ENCODE results near the gene COX20. TPM values are rescaled to one million over a fixed set of nuclear protein-coding genes. Genes with fewer than 3 reads are reported as not detected.

The COX20 gene
- total and polyA plus RNA-seq, 2 donors from 2014 or later: 45.4 to 171 TPM

- no peak overlapping the region for H3K9ac ChIP-seq (ENCODE audit: low read length in 3 of 3)
- intact Hi-C loops (cut with DNase I): no loop called here
- DNase-seq: no peak
- H3K9me3 ChIP-seq (ENCODE audit: control insufficient read depth in 2 of 3, insufficient read depth in 1 of 3, low read length in 3 of 3): no peaks in the 10 kb centered on the region
- no peak for FAIRE-seq
- H3K27me3 ChIP-seq (ENCODE audit: control insufficient read depth, insufficient read depth, low read length): no peaks in the 10 kb centered on the region
- no peak overlapping the region for H3K4me3 ChIP-seq (ENCODE audit: low read length in 3 of 3)
- H3K4me1 ChIP-seq (ENCODE audit: control insufficient read depth in 2 of 3, insufficient read depth in 2 of 3, low read depth in 1 of 3, low read length in 3 of 3): no peaks in the 10 kb centered on the region
- H3K36me3 ChIP-seq (ENCODE audit: control insufficient read depth in 2 of 3, insufficient read depth in 3 of 3, low read length in 3 of 3): no peaks in the 10 kb centered on the region
- H3K27ac ChIP-seq (ENCODE audit: low read depth in 2 of 2, low read length in 2 of 2): no peak overlapping the region
- no peak for TF ChIP-seq CTCF (IDR thresholded peaks at IDR 0.05; ENCODE audit: borderline replicate concordance, extremely low read depth, insufficient read depth)
Measured at GRCh38 chr1:244815600-244816099, 19.8 kb upstream of the COX20 start.

- no peak for TF ChIP-seq CTCF (IDR thresholded peaks at IDR 0.05; ENCODE audit: borderline replicate concordance, extremely low read depth, insufficient read depth)
- Histone ChIP-seq H3K36me3 (ENCODE audit: control insufficient read depth in 2 of 3, insufficient read depth in 3 of 3, low read length in 3 of 3) (no peaks in the 10 kb centered on the region), H3K4me1 (ENCODE audit: control insufficient read depth in 2 of 3, insufficient read depth in 2 of 3, low read depth in 1 of 3, low read length in 3 of 3) (no peaks in the 10 kb centered on the region), H3K4me3 (ENCODE audit: low read length in 3 of 3) (no peak overlapping the region), H3K9me3 (ENCODE audit: control insufficient read depth in 2 of 3, insufficient read depth in 1 of 3, low read length in 3 of 3) (no peaks in the 10 kb centered on the region), H3K9ac (ENCODE audit: low read length in 3 of 3) (no peak overlapping the region), H3K27me3 (ENCODE audit: control insufficient read depth, insufficient read depth, low read length) (no peaks in the 10 kb centered on the region), H3K27ac (ENCODE audit: low read depth in 2 of 2, low read length in 2 of 2) (no peak overlapping the region)
- FAIRE-seq (no peak), DNase-seq (no peak)
- intact Hi-C loops (cut with DNase I): no loop called here
Measured at GRCh38 chr1:244817415-244817894, 18.0 kb upstream of the COX20 start.

GRCh38 chr1:244820131-244820530 is 15.3 kb upstream of the COX20 start:
- no peak for TF ChIP-seq CTCF (IDR thresholded peaks at IDR 0.05; ENCODE audit: borderline replicate concordance, extremely low read depth, insufficient read depth)
- FAIRE-seq: no peak
- Histone ChIP-seq H3K27ac (ENCODE audit: low read depth in 2 of 2, low read length in 2 of 2) (no peak overlapping the region), H3K9ac (ENCODE audit: low read length in 3 of 3) (no peak overlapping the region), H3K4me3 (ENCODE audit: low read length in 3 of 3) (no peak overlapping the region), H3K9me3 (ENCODE audit: control insufficient read depth in 2 of 3, insufficient read depth in 1 of 3, low read length in 3 of 3) (no peaks in the 10 kb centered on the region), H3K36me3 (ENCODE audit: control insufficient read depth in 2 of 3, insufficient read depth in 3 of 3, low read length in 3 of 3) (no peaks in the 10 kb centered on the region), H3K27me3 (ENCODE audit: control insufficient read depth, insufficient read depth, low read length) (no peaks in the 10 kb centered on the region), H3K4me1 (ENCODE audit: control insufficient read depth in 2 of 3, insufficient read depth in 2 of 3, low read depth in 1 of 3, low read length in 3 of 3) (no peaks in the 10 kb centered on the region)
- intact Hi-C loops (cut with DNase I): no loop called here
- DNase-seq: no peak

GRCh38 chr1:244821134-244821533 is 14.3 kb upstream of the COX20 start:
- intact Hi-C loops (cut with DNase I): no loop called here
- TF ChIP-seq CTCF (IDR thresholded peaks at IDR 0.05; ENCODE audit: borderline replicate concordance, extremely low read depth, insufficient read depth): no peak
- DNase-seq: no peak
- Histone ChIP-seq H3K9ac (ENCODE audit: low read length in 3 of 3) (no peak overlapping the region), H3K4me3 (ENCODE audit: low read length in 3 of 3) (no peak overlapping the region), H3K4me1 (ENCODE audit: control insufficient read depth in 2 of 3, insufficient read depth in 2 of 3, low read depth in 1 of 3, low read length in 3 of 3) (no peaks in the 10 kb centered on the region), H3K27ac (ENCODE audit: low read depth in 2 of 2, low read length in 2 of 2) (no peak overlapping the region), H3K36me3 (ENCODE audit: control insufficient read depth in 2 of 3, insufficient read depth in 3 of 3, low read length in 3 of 3) (no peaks in the 10 kb centered on the region), H3K9me3 (ENCODE audit: control insufficient read depth in 2 of 3, insufficient read depth in 1 of 3, low read length in 3 of 3) (no peaks in the 10 kb centered on the region), H3K27me3 (ENCODE audit: control insufficient read depth, insufficient read depth, low read length) (no peaks in the 10 kb centered on the region)
- no peak for FAIRE-seq

All from kidney (tissue), 14 donors.